Esophagus squamous epithelium (tissue), 4 donors: Measurements from ENCODE around the gene DPM1.

ENCODE experiments used
- POLR2A ChIP-seq, 4 donors: fragments of 450-650 bp; IDR thresholded peaks; one replicate each; pipeline ENCODE4 v1.6.1; 2017; ENCODE audit warnings: antibody characterized with exemption in 4 of 4, mild to moderate bottlenecking in 4 of 4, moderate library complexity in 3 of 4
- TF ChIP-seq, protein P1 (sequence below), 6 experiments: fragments of 450-650 bp in 4 of 6; fragments of 200-600 bp in 2 of 6; sonication (generic) in 2 of 6; IDR thresholded peaks; one replicate each; pipeline ENCODE4 v1.5.1; 2016 to 2019; ENCODE audit warnings: antibody characterized with exemption in 6 of 6, mild to moderate bottlenecking in 4 of 6, moderate library complexity in 4 of 6

DNA sequence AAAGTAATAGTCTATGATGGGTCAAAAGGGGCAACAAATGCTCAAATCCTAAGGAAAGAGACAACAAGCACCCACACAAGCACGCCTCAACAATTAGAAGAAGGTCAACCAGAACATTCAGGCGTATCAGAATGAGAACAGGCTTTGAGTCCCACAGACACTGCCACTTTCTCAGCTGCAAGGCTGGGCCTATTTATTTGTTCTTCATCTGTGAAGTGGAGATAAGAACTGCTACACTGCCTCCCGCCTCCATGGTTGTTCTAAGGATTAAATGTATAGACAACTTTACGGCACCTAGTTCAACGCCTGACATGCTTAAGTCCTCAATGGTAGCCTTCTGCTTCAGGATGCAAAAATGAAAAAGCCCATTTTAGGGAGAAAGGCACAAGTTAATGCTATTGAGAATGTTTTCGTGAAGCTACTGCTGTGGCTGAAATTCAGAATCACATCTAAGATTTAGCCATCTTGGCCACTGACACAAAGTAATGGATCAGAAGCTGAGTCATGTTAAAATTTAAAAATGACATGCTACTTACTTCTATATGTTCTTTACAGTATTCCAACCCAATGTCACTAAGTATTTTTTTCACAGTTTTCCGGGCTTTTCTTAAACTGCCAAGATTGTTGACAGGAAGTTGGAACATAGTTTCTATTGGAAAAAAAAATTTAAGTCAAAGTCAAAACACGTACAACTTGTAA is 54.8 kb downstream of the DPM1 start:
- no peak for TF ChIP-seq POLR2A (IDR thresholded peaks at IDR 0.05)
- TF ChIP-seq, protein P1, sequence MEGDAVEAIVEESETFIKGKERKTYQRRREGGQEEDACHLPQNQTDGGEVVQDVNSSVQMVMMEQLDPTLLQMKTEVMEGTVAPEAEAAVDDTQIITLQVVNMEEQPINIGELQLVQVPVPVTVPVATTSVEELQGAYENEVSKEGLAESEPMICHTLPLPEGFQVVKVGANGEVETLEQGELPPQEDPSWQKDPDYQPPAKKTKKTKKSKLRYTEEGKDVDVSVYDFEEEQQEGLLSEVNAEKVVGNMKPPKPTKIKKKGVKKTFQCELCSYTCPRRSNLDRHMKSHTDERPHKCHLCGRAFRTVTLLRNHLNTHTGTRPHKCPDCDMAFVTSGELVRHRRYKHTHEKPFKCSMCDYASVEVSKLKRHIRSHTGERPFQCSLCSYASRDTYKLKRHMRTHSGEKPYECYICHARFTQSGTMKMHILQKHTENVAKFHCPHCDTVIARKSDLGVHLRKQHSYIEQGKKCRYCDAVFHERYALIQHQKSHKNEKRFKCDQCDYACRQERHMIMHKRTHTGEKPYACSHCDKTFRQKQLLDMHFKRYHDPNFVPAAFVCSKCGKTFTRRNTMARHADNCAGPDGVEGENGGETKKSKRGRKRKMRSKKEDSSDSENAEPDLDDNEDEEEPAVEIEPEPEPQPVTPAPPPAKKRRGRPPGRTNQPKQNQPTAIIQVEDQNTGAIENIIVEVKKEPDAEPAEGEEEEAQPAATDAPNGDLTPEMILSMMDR (IDR thresholded peaks at IDR 0.05) = no peak
